HepG2 (cell line): ENCODE data around the gene LST1. TPM values are rescaled to one million over a fixed set of nuclear protein-coding genes. Genes with fewer than 3 reads are reported as not detected.

ENCODE experiments used
- KDM6A ChIP-seq: IDR thresholded peaks from 2 replicates; pipeline ENCODE4 v1.6.1; 2016; ENCODE audit warnings: low read depth
- PHF5A ChIP-seq: IDR thresholded peaks from one replicate; pipeline ENCODE4 v1.6.1; 2018; ENCODE audit warnings: low read depth, missing genetic modification reagents; ENCODE audit not compliant: unreplicated experiment
- RBFOX2 ChIP-seq: fragments of 200-400 bp; formaldehyde crosslinking; IDR thresholded peaks from 2 replicates; pipeline ENCODE4 v1.6.1; 2017; ENCODE audit warnings: low read depth, mild to moderate bottlenecking, low read length
- TBX3 ChIP-seq: fragments of 450-650 bp; IDR thresholded peaks from 2 replicates; pipeline ENCODE4 v1.6.1; 2017; ENCODE audit warnings: antibody characterized with exemption, mild to moderate bottlenecking, inconsistent platforms, borderline replicate concordance
- ZFP91 ChIP-seq: sonication (generic); formaldehyde crosslinking; IDR thresholded peaks from 2 replicates; pipeline ENCODE4 v1.9.0; 2022; ENCODE audit warnings: missing genetic modification reagents, mild to moderate bottlenecking, borderline replicate concordance
- ZNF292 ChIP-seq: sonication (generic); formaldehyde crosslinking; IDR thresholded peaks from 2 replicates; pipeline ENCODE4 v1.8.1; 2022; ENCODE audit warnings: mild to moderate bottlenecking, low read depth, missing genetic modification reagents, borderline replicate concordance
- ZNF333 ChIP-seq: sonication (generic); formaldehyde crosslinking; IDR thresholded peaks from 2 replicates; pipeline ENCODE4 v1.4.0; 2020; ENCODE audit warnings: mild to moderate bottlenecking, missing genetic modification reagents, borderline replicate concordance
- ZNF510 ChIP-seq: sonication (generic); formaldehyde crosslinking; IDR thresholded peaks from 2 replicates; pipeline ENCODE4 v1.4.0; 2020; ENCODE audit warnings: low read depth, mild to moderate bottlenecking, missing genetic modification reagents
- ZNF550 ChIP-seq: sonication (generic); formaldehyde crosslinking; IDR thresholded peaks from 2 replicates; pipeline ENCODE4 v1.4.0; 2020; ENCODE audit warnings: mild to moderate bottlenecking, missing genetic modification reagents, borderline replicate concordance
- ZNF564 ChIP-seq: sonication (generic); formaldehyde crosslinking; IDR thresholded peaks from 2 replicates; pipeline ENCODE4 v1.8.1; 2023; ENCODE audit warnings: mild to moderate bottlenecking, missing genetic modification reagents
- ZNF710 ChIP-seq: sonication (generic); formaldehyde crosslinking; IDR thresholded peaks from 2 replicates; pipeline ENCODE4 v1.5.0; 2020; ENCODE audit warnings: mild to moderate bottlenecking, missing genetic modification reagents, borderline replicate concordance
- polyA plus RNA-seq, 8 experiments: library from polyadenylated mRNA; depleted of rRNA in 3 of 8; stranded (reverse) in 7 of 8; unstranded in 1 of 8; fragments of >200 nt; fragmentation: Illumina TruSeq in 4 of 8; extraction: Trizol in 4 of 8; gene quantifications; 2 replicates each; pipeline versions ENCODE4 v1.2.1 to v1.2.3, GENCODE V29; 2011 to 2016; ENCODE audit warnings: low read depth in 4 of 8, missing spikeins in 1 of 8, mixed read lengths in 1 of 8; ENCODE audit not compliant: insufficient read depth in 1 of 8
- total RNA-seq, 5 experiments: library from RNA; depleted of rRNA; stranded (reverse); fragments of >200 nt; fragmentation: Illumina TruSeq; extraction: Trizol; gene quantifications; 2 replicates each; pipeline ENCODE4 v1.2.3, GENCODE V29; 2016; ENCODE audit warnings: low read depth in 1 of 5

Gene LST1
- total and polyA plus RNA-seq, 2 of the 13 experiments (the other 11 are each of a cell fraction or from before 2014, with no cell fraction given): not detected

- TF ChIP-seq TBX3 (0 out of 2 replicates have a peak, but pooled peaks have one; percentile 28), ZFP91 (peak; percentile 95), ZNF333 (CRISPR knock-in tag) (peak; percentile 95), ZNF292 (CRISPR knock-in tag) (peak; percentile 29; the same call in 1 of the 2 replicates), ZNF510 (peak; percentile 40; the same call in 1 of the 2 replicates), ZNF564 (CRISPR knock-in tag) (peak; percentile 96), ZNF710 (CRISPR knock-in tag) (peak; percentile 85), KDM6A (CRISPR knock-in tag) (no peak), RBFOX2 (peak; percentile 78), ZNF550 (CRISPR knock-in tag) (no peak), PHF5A (CRISPR knock-in tag) (no peak)
Measured at GRCh38 chr6:31541658-31542521, 44.2 kb upstream of the LST1 start, which contains the start of gene DDX39B (continued).
